Measurements from ENCODE around the gene TRPC4AP.

DNA sequence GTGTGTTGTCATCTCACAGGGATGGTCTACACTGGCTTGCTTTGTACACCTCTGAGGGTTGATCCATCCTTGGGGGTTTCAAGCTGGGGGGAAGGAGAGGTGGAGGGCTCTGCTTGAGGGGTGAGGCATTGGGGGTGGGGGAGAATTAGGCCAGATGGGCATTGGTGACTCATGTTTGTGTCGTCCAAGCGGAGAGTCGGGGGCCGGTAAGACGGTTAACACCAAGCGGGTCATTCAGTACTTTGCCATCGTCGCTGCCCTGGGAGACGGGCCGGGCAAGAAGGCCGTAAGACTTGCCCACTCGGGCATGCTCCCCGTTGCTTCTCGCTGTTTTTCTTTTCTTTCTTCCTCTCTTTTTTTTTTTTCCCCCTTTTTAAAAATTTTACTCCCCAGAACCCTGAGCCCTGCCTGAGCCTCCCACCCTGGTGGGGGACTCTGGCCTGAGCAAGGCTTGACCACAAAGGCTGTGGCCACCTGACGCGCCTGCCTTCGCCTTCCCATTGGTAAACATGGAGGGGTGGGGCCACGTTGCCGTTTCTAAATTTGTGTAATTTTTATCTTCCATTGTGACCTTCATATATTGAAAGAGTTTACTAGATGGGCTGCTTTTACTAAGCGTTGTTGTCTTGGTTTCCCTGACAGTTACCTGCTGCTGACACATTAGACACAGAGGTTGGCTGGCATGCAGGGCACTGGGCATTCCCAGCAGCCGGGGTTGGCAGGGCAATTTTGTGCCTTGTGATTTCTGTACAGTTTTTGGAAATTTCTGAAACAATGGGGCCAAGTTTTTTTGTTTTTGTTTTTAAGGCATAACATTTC, 110.1 kb downstream of the TRPC4AP start:
- TF ChIP-seq CTCF (IDR thresholded peaks at IDR 0.05) (no peak), POLR2A (IDR thresholded peaks at IDR 0.05) (no peak), POLR2AphosphoS5 (IDR thresholded peaks at IDR 0.05) (no peak)

Measured in prostate gland (tissue), 2 donors.